ENCODE measurements around the gene AURKAIP1.

- no peak for TF ChIP-seq SMC3 (IDR thresholded peaks at IDR 0.05; ENCODE audit: low read depth, low read length)
- TF ChIP-seq RFX5 (IDR thresholded peaks at IDR 0.05; ENCODE audit: low read depth, low read length) = no peak
- TF ChIP-seq, protein P1, sequence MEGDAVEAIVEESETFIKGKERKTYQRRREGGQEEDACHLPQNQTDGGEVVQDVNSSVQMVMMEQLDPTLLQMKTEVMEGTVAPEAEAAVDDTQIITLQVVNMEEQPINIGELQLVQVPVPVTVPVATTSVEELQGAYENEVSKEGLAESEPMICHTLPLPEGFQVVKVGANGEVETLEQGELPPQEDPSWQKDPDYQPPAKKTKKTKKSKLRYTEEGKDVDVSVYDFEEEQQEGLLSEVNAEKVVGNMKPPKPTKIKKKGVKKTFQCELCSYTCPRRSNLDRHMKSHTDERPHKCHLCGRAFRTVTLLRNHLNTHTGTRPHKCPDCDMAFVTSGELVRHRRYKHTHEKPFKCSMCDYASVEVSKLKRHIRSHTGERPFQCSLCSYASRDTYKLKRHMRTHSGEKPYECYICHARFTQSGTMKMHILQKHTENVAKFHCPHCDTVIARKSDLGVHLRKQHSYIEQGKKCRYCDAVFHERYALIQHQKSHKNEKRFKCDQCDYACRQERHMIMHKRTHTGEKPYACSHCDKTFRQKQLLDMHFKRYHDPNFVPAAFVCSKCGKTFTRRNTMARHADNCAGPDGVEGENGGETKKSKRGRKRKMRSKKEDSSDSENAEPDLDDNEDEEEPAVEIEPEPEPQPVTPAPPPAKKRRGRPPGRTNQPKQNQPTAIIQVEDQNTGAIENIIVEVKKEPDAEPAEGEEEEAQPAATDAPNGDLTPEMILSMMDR (conservative IDR thresholded peaks at IDR 0.05; ENCODE audit: low read depth, low read length) = no peak
- no peak for TF ChIP-seq MAZ (IDR thresholded peaks at IDR 0.05; ENCODE audit: borderline replicate concordance, low read depth, low read length)
- no peak for TF ChIP-seq POLR2A (IDR thresholded peaks at IDR 0.05; ENCODE audit: low read depth, low read length)
- TF ChIP-seq RAD21 (IDR thresholded peaks at IDR 0.05; ENCODE audit: low read length) = no peak
- no peak for TF ChIP-seq CEBPB (IDR thresholded peaks at IDR 0.05; ENCODE audit: low read depth, low read length)
- no peak for TF ChIP-seq RCOR1 (IDR thresholded peaks at IDR 0.05; ENCODE audit: insufficient replicate concordance, low read length)
- no peak for TF ChIP-seq BHLHE40 (IDR thresholded peaks at IDR 0.05; ENCODE audit: low read depth, low read length)
- no peak for TF ChIP-seq MXI1 (IDR thresholded peaks at IDR 0.05; ENCODE audit: borderline replicate concordance, low read depth, low read length)
- TF ChIP-seq, protein P2, sequence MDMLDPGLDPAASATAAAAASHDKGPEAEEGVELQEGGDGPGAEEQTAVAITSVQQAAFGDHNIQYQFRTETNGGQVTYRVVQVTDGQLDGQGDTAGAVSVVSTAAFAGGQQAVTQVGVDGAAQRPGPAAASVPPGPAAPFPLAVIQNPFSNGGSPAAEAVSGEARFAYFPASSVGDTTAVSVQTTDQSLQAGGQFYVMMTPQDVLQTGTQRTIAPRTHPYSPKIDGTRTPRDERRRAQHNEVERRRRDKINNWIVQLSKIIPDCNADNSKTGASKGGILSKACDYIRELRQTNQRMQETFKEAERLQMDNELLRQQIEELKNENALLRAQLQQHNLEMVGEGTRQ (IDR thresholded peaks at IDR 0.05; ENCODE audit: low read depth, low read length) = no peak
- no peak for TF ChIP-seq FOS (IDR thresholded peaks at IDR 0.05; ENCODE audit: low read depth, low read length)
- TF ChIP-seq ELK1 (IDR thresholded peaks at IDR 0.05; ENCODE audit: borderline replicate concordance, low read depth, low read length) = no peak
- TF ChIP-seq NFE2L2 (IDR thresholded peaks at IDR 0.05; ENCODE audit: low read depth, low read length) = no peak
Measured at GRCh38 chr1:1326075-1326605, 48.9 kb downstream of the AURKAIP1 start.
